Measurements from ENCODE around the gene CREB3.

Gene CREB3

DNA sequence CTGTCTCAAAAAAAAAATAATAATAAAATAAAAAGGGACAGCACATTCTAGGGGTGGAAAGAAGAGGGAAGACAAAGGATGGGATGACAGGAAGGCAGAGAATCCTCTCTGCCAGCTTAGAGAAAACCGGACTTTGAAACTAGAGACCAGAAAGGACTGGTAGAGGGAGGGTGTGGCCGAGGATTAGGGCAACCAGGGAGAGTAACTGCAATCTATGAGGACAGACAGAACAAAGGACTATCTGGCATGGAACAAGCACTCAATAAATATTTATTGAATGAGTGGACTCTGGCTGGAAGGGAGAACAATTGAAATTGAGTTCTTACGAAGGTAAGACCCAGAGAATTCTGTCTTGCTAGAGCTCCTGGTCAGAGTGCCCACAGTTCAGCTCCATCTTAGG, 14.1 kb downstream of the CREB3 start:
- TF ChIP-seq CTCF (IDR thresholded peaks at IDR 0.05; ENCODE audit: low read length, missing control alignments) = no peak
- peak overlapping the region; percentile 94 for H3K4me3 ChIP-seq (replicated peaks; ENCODE audit: low read depth, low read length)
- DNase-seq (ENCODE audit: low read depth) = no peak

DNA sequence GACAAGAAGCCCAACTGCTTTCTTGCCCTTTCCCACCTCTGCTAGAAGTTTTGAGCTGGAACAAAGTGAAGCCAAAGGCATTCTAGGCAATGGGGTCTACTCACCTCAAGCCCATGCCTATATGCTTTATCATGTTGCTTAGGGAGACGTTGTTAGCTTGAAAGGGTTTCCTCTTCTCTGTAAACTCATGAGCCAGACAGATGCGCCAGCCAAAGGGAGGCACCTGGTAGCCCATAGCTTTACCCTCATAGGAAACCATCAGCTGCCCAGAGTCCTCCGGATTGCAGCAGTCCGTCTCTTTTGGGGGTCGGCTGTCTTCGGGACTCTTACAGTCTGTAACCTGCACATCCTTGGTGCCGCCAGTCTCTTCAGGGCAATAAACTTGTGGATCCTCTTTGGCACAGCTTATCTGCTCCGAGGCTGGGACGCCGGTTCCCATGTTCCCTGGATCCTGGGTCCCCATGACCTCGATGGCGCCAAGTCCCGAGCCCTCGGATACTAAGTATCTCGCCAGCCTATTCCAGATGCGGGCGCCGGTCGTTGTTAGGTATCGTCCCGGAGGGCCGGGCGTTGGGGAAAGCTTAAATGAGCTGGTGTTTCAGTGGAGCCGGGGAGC, 15.9 kb downstream of the CREB3 start:
- H3K4me3 ChIP-seq (replicated peaks; ENCODE audit: low read depth, low read length) = peak overlapping the region; percentile 94
- DNase-seq (ENCODE audit: low read depth) = no peak
- TF ChIP-seq CTCF (IDR thresholded peaks at IDR 0.05; ENCODE audit: low read length, missing control alignments) = no peak

DNA sequence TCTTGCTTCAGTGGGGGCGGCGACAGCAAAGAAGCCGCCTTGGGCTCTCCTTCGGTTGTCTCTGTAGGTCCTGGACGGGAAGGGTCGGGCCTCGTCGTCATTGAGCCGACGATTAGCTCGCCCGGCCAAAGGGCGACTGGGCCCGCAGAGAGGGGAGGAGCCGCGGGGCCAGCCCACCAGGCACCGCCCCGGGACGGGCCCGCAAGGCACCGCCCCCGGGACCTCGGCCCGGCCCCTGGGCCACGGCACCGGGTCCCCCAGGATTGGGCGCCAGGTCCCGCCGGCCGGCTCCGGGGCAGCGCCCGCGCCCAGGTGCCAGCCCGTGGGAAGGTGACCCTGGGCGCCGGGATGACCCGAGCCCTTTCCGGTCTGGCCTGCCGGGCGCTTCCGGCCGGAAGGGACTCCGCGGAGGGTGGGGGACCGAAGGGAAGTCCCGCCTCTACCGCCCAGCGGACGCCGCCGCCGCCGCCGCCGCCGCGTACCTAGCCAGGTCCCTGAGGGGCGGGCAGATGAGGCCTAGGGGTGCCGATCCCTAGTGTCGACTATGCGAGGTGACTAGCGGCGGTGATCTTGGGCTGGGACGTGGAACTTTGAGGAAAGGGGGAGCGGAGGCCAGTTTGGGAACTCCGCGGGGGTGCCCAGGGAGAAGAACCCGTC, 16.5 kb downstream of the CREB3 start, which contains the start of the genes GBA2 and RGP1:
Gene GBA2, minus strand, starts transcription at position 371 of the 657 bp plus-strand sequence. CDS start 524 bp downstream, outside the sequence.
Gene RGP1, plus strand, starts transcription at position 430 of the 657 bp plus-strand sequence. CDS start 469 bp downstream, outside the sequence.
- H3K4me3 ChIP-seq (replicated peaks; ENCODE audit: low read depth, low read length) = peak within 1 kb of the TSS; percentile 94

DNA sequence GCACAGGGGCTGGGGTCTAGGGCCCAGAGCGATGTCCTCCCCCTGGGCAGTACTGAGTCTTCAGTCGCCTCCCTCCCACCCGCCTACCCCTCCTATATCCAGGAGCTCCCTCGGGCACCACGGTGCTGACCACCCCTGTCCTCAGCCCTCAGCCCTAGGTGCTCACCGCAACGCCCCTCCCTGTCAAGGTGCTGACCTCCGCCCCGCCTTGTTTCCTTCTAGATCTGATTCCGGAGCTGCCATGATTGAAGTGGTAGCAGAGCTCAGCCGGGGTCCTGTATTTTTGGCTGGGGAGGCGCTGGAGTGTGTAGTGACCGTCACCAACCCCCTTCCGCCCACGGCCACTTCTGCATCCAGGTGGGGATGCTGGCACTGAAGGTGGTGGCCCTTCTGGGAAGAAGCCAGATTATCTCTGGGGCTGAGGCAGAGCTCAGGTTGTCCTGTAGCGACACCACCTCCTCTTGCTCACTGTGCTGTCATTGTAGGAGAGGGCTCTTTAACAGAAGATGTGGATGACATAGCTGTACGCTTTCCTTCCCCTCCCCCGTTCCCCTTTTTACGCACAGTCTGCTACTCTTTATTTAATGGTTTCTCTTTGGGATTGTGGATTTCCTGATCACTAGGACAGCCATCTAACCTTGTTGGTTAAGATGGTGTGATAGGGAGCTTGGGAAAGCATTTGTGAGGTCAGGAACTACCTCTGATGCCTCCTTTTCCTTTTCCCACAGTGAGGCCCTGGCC, 17.2 kb downstream of the CREB3 start:
- DNase-seq (ENCODE audit: low read depth) = no peak
- peak overlapping the region; percentile 94 for H3K4me3 ChIP-seq (replicated peaks; ENCODE audit: low read depth, low read length)
- TF ChIP-seq CTCF (IDR thresholded peaks at IDR 0.05; ENCODE audit: low read length, missing control alignments) = no peak

More for the DNA sequence above, 16.5 kb downstream of the CREB3 start, which contains the start of the genes GBA2 and RGP1:
- no peak for TF ChIP-seq CTCF (IDR thresholded peaks at IDR 0.05; ENCODE audit: low read length, missing control alignments)
- peak; percentile 67 for DNase-seq (ENCODE audit: low read depth)

DNA sequence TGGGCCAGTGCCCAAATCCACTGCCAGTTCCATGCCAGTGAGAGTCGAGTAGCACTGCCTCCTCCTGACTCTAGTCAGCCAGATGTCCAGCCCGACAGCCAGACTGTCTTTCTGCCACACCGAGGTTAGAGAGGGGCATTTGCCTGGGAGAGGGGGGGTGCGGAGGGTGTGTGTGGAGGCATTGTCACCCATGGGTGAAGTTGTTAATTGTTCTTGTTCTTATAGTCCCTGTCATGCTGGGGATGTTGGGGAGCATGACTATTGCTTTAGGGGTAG, 17.7 kb downstream of the CREB3 start:
- H3K4me3 ChIP-seq (replicated peaks; ENCODE audit: low read depth, low read length) = peak overlapping the region; percentile 94
- DNase-seq (ENCODE audit: low read depth) = no peak
- no peak for TF ChIP-seq CTCF (IDR thresholded peaks at IDR 0.05; ENCODE audit: low read length, missing control alignments)

DNA sequence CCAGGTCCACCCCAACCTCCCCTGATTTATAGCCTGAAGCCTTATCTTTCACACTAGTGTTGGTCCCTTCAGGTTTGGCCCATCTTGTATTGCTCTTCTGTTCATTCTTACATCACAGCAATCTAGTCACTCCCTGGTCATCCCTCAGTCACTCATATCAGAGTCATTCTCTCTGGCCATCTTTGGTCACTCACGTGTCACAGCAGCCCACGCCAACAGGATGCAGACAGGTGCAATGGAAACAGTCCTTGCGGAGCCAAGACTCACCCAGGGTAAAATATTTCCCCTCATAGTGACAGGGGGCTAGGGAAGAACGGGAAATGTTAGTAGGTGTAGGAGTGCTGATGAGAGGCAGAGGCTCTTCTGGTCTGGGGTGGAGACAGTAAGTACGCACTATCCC, 21.0 kb downstream of the CREB3 start:
- TF ChIP-seq CTCF (IDR thresholded peaks at IDR 0.05; ENCODE audit: low read length, missing control alignments) = no peak
- no peak for DNase-seq (ENCODE audit: low read depth)
- no peak overlapping the region for H3K4me3 ChIP-seq (replicated peaks; ENCODE audit: low read depth, low read length)

All from fibroblast of pulmonary artery (primary cell).